IPS-15b (cell line): Measurements from ENCODE around the gene UBE4A.

Experiments
- H3K27me3 ChIP-seq: one replicate; pipeline ENCODE4 v1.6.1; 2013; ENCODE audit warnings: low read length; ENCODE audit not compliant: control insufficient read depth, insufficient read depth
- H3K36me3 ChIP-seq: one replicate; pipeline ENCODE4 v1.6.1; 2013; ENCODE audit warnings: low read length; ENCODE audit not compliant: control insufficient read depth, insufficient read depth
- H3K4me1 ChIP-seq: one replicate; pipeline ENCODE4 v1.6.1; 2013; ENCODE audit warnings: mild to moderate bottlenecking, low read length; ENCODE audit not compliant: control insufficient read depth, insufficient read depth
- H3K4me3 ChIP-seq: one replicate; pipeline ENCODE4 v1.5.1; 2013; ENCODE audit warnings: low read depth, low read length
- H3K9ac ChIP-seq: one replicate; pipeline ENCODE4 v1.6.1; 2013; ENCODE audit warnings: low read depth, mild to moderate bottlenecking, low read length
- H3K9me3 ChIP-seq: one replicate; pipeline ENCODE4 v1.6.1; 2013; ENCODE audit warnings: mild to moderate bottlenecking, low read length; ENCODE audit not compliant: control insufficient read depth, insufficient read depth

The UBE4A gene, protein sequence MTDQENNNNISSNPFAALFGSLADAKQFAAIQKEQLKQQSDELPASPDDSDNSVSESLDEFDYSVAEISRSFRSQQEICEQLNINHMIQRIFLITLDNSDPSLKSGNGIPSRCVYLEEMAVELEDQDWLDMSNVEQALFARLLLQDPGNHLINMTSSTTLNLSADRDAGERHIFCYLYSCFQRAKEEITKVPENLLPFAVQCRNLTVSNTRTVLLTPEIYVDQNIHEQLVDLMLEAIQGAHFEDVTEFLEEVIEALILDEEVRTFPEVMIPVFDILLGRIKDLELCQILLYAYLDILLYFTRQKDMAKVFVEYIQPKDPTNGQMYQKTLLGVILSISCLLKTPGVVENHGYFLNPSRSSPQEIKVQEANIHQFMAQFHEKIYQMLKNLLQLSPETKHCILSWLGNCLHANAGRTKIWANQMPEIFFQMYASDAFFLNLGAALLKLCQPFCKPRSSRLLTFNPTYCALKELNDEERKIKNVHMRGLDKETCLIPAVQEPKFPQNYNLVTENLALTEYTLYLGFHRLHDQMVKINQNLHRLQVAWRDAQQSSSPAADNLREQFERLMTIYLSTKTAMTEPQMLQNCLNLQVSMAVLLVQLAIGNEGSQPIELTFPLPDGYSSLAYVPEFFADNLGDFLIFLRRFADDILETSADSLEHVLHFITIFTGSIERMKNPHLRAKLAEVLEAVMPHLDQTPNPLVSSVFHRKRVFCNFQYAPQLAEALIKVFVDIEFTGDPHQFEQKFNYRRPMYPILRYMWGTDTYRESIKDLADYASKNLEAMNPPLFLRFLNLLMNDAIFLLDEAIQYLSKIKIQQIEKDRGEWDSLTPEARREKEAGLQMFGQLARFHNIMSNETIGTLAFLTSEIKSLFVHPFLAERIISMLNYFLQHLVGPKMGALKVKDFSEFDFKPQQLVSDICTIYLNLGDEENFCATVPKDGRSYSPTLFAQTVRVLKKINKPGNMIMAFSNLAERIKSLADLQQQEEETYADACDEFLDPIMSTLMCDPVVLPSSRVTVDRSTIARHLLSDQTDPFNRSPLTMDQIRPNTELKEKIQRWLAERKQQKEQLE

GRCh38 chr11:118359295-118359958 lies at the start of gene UBE4A:
UBE4A (plus strand) TSS chr11:118359600; CDS start chr11:118365081, 5,481 bp downstream.
- Histone ChIP-seq H3K4me1 (peaks cover 5% of the 10 kb centered on the region), H3K27me3 (no peaks in the 10 kb centered on the region), H3K9me3 (no peaks in the 10 kb centered on the region), H3K9ac (peak within 1 kb of the TSS; percentile 91), H3K4me3 (peak within 1 kb of the TSS; percentile 99), H3K36me3 (no peaks in the 10 kb centered on the region)

DNA sequence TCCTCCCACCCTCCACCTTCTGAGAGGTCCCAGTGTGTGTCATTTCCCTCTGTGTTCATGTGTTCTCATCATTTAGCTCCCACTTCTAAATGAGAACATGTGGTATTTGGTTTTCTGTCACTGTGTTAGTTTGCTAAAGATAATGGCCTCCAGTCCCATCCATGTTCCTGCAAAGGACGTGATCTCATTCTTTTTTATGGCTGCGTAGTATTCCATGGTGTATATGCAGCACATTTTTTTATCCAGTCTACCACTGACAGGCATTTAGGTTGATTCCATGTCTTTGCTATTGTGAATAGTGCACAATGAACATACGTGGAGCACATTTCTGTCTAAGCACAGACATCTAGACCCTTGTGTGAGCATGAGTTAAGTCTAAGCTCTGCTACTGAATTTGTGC lies 49.1 kb upstream of the UBE4A start:
- Histone ChIP-seq H3K9ac (no peak overlapping the region), H3K36me3 (no peaks in the 10 kb centered on the region), H3K4me3 (no peak overlapping the region), H3K27me3 (peaks cover 9% of the 10 kb centered on the region), H3K4me1 (peaks cover 3% of the 10 kb centered on the region), H3K9me3 (no peaks in the 10 kb centered on the region)

GRCh38 chr11:118310781-118311485 lies 48.5 kb upstream of the UBE4A start:
- no peak overlapping the region for H3K4me3 ChIP-seq
- H3K36me3 ChIP-seq: no peaks in the 10 kb centered on the region
- peaks cover 9% of the 10 kb centered on the region for H3K27me3 ChIP-seq
- H3K4me1 ChIP-seq: peaks cover 3% of the 10 kb centered on the region
- no peak overlapping the region for H3K9ac ChIP-seq
- no peaks in the 10 kb centered on the region for H3K9me3 ChIP-seq

DNA sequence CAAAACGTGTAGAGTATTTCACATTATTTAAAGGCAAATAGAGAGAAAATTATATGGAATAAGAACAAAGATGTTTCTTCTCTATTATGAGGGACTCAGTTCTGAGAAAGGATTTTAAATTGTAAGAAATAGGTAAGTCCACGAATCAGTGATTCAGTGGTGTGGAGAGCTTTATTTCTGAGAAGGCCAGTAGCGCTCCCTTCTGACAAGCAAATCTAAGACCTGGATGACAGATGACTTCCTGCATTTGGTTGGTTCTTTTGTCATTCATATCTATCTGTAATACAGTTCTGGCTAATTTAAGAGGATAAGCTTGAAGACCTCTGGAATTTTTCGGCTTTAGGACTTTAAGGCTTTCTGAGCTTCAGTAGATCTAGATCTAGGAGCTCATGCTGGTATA lies 47.9 kb upstream of the UBE4A start:
- Histone ChIP-seq H3K27me3 (peaks cover 9% of the 10 kb centered on the region), H3K4me3 (no peak overlapping the region), H3K9ac (no peak overlapping the region), H3K9me3 (no peaks in the 10 kb centered on the region), H3K36me3 (no peaks in the 10 kb centered on the region), H3K4me1 (peaks cover 5% of the 10 kb centered on the region)

DNA sequence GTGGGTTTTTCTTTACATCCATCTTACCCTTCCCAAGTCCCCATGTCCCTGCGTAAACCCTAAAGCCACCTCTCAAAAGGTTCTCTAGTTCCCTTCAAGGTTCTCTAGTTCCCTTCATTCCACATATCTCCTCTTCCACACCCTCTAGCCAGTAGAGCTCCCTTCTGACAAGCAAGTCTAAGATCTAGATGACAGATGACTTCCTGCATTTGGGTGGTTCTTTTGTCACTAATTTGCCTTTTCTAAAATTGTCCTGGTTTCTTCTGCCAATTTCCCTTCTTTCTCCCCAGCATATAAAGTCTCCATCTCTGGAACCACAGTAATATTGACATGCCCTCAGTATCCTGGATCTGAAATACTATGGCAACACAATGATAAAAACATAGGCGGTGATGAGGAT lies 47.1 kb upstream of the UBE4A start:
- Histone ChIP-seq H3K4me3 (no peak overlapping the region), H3K27me3 (peaks cover 9% of the 10 kb centered on the region), H3K36me3 (no peaks in the 10 kb centered on the region), H3K9ac (no peak overlapping the region), H3K4me1 (peaks cover 11% of the 10 kb centered on the region), H3K9me3 (no peaks in the 10 kb centered on the region)

- Histone ChIP-seq H3K36me3 (no peaks in the 10 kb centered on the region), H3K4me1 (peaks cover 11% of the 10 kb centered on the region), H3K9me3 (no peaks in the 10 kb centered on the region), H3K4me3 (no peak overlapping the region), H3K27me3 (peaks cover 9% of the 10 kb centered on the region), H3K9ac (no peak overlapping the region)
Observed at GRCh38 chr11:118313242-118313641, 46.2 kb upstream of the UBE4A start.

GRCh38 chr11:118314988-118315411 lies 44.4 kb upstream of the UBE4A start:
- Histone ChIP-seq H3K4me3 (peak overlapping the region; percentile 63), H3K36me3 (no peaks in the 10 kb centered on the region), H3K4me1 (peaks cover 11% of the 10 kb centered on the region), H3K9ac (peak overlapping the region; percentile 51), H3K9me3 (no peaks in the 10 kb centered on the region), H3K27me3 (peaks cover 16% of the 10 kb centered on the region)

GRCh38 chr11:118318124-118318523 lies 41.3 kb upstream of the UBE4A start:
- Histone ChIP-seq H3K9me3 (no peaks in the 10 kb centered on the region), H3K27me3 (peaks cover 18% of the 10 kb centered on the region)

GRCh38 chr11:118318581-118319336 lies 40.6 kb upstream of the UBE4A start:
- Histone ChIP-seq H3K4me3 (no peak overlapping the region), H3K9ac (no peak overlapping the region), H3K36me3 (no peaks in the 10 kb centered on the region), H3K9me3 (no peaks in the 10 kb centered on the region), H3K27me3 (peaks cover 18% of the 10 kb centered on the region), H3K4me1 (peaks cover 11% of the 10 kb centered on the region)

More at GRCh38 chr11:118318124-118318523, 41.3 kb upstream of the UBE4A start:
- Histone ChIP-seq H3K9ac (no peak overlapping the region), H3K36me3 (no peaks in the 10 kb centered on the region), H3K4me3 (no peak overlapping the region), H3K4me1 (peaks cover 11% of the 10 kb centered on the region)

DNA sequence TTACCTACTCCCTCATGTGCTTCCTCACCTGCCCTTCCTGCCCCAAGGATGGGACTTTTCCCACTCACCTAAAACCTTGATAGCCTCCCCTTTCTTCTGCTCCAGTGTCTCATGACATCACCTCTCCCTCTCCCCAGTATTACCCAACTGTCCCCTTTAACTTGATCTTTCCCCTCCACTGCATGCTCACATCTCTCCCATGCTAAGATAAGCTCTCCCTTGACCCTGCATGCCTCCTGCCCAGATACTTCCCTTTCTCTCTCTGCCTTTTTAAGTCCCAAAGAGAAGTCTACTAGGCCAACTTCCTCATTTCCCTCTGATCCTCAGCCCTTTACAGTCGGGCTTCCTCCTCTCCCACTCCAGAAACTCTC lies 40.1 kb upstream of the UBE4A start:
- Histone ChIP-seq H3K4me1 (peaks cover 11% of the 10 kb centered on the region), H3K36me3 (no peaks in the 10 kb centered on the region), H3K27me3 (peaks cover 13% of the 10 kb centered on the region), H3K4me3 (no peak overlapping the region), H3K9ac (no peak overlapping the region), H3K9me3 (no peaks in the 10 kb centered on the region)
